Measurements from ENCODE around the gene DBI.

DBI gene

DNA sequence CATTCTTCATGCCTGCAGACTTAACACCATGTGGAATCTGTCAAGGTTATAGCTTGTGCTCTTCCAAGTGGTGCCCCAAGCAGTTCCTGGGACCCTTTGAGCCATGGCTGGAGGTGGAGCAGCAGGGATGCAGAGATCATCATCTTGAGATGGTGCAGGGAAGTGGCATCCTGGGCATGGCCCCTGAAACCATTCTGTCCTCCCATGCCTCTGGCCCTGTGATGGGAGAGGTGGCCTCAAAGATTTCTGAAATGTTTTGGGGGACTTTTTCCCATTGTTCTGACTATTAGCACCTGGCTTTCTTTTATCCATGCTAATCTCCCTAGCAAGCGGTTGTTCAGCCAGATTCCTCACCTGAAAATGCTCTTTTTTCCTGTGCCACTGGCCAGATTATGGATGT, 54.5 kb downstream of the DBI start:
- TF ChIP-seq, protein P1, sequence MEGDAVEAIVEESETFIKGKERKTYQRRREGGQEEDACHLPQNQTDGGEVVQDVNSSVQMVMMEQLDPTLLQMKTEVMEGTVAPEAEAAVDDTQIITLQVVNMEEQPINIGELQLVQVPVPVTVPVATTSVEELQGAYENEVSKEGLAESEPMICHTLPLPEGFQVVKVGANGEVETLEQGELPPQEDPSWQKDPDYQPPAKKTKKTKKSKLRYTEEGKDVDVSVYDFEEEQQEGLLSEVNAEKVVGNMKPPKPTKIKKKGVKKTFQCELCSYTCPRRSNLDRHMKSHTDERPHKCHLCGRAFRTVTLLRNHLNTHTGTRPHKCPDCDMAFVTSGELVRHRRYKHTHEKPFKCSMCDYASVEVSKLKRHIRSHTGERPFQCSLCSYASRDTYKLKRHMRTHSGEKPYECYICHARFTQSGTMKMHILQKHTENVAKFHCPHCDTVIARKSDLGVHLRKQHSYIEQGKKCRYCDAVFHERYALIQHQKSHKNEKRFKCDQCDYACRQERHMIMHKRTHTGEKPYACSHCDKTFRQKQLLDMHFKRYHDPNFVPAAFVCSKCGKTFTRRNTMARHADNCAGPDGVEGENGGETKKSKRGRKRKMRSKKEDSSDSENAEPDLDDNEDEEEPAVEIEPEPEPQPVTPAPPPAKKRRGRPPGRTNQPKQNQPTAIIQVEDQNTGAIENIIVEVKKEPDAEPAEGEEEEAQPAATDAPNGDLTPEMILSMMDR (IDR thresholded peaks at IDR 0.05), result no peak

DNA sequence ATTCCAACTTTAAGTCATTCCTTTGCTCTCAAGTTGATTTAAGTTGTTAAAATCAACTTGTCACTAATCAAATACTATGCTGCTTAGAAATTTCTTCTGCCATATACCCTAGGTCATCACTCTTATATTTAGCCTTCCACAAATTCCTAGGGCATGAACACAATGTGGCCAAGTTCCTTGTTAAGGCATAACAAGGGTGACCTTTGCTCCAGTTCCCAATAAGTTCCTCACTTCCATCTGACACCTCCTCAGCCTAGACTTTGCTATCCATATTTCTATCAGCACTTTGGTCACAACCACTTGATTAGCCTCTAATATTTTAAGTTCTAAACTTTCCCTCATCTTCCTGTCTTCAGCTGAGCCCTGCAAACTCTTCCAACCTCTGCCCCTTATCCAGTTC, 55.0 kb downstream of the DBI start:
- TF ChIP-seq, protein P1 (IDR thresholded peaks at IDR 0.05), result no peak
